Heart left ventricle (tissue), 13 donors: ENCODE results near the gene PM20D1.

Source experiments
- CTCF ChIP-seq, 12 donors: fragments of 200-600 bp; sonication (generic) in 4 of 12; IDR thresholded peaks; one replicate each; pipeline versions ENCODE4 v1.5.0 to v1.8.0; 2018 to 2022; ENCODE audit warnings: antibody characterized with exemption in 12 of 12, mild to moderate bottlenecking in 5 of 12
- POLR2A ChIP-seq, 2 donors: fragments of 450-650 bp; IDR thresholded peaks; one replicate each; pipeline ENCODE4 v1.6.1; 2017; ENCODE audit warnings: antibody characterized with exemption in 2 of 2, mild to moderate bottlenecking in 2 of 2, moderate library complexity in 2 of 2
- donor health status: ischemic (EF 13 %, LVEDD 7.1; RV severe dilation, severe dysfunction).
- donor health status: DM: no; HTN: yes; CAD: no.
- donor health status: DM: no; HTN: no; CAD: no.
- donor health status: ischemic (EF 25% LVEDD 6.9; RV normal size, moderate dysfunction).
- donor health status: ischemic (EF 25% LVEDD 5.7; RV mildly dilated, moderate dysfunction).
- donor health status: ischemic (EF 35%, LVEDD 5.7; RV mildly dilated, moderate dysfunction).
- donor health status: nonischemic (EF 11% LVEDD 7.7; RV severe dilation, severe dysfunction).
- donor health status: DM: yes; HTN: yes; CAD: no.
- donor health status: PGD.
- donor health status: ischemic (EF 29% LVEDD 5.4; RV normal size, mild dysfunction).
- donor health status: nonischemic (EF 23%, LVEDD 6.1; RV moderate dilation, normal function).

GRCh38 chr1:205783433-205783795 lies 66.5 kb downstream of the PM20D1 start:
- no peak for TF ChIP-seq CTCF (IDR thresholded peaks at IDR 0.05)
- no peak for TF ChIP-seq POLR2A (IDR thresholded peaks at IDR 0.05)
